ENCODE measurements around the gene ATXN1.

ATXN1 gene

GRCh38 chr6:16498237-16498636, 263.0 kb downstream of the ATXN1 start:
- no peak for DNase-seq (ENCODE audit: low spot score)

- peak; percentile 50 for DNase-seq (ENCODE audit: low spot score)
These were observed 264.1 kb downstream of the ATXN1 start for GRCh38 chr6:16496991-16497801.

GRCh38 chr6:16496210-16496609, 265.1 kb downstream of the ATXN1 start:
- no peak for DNase-seq (ENCODE audit: low spot score)

GRCh38 chr6:16494793-16495192, 266.5 kb downstream of the ATXN1 start:
- no peak for DNase-seq (ENCODE audit: low spot score)

GRCh38 chr6:16493802-16494201, 267.5 kb downstream of the ATXN1 start:
- no peak for DNase-seq (ENCODE audit: low spot score)

DNA sequence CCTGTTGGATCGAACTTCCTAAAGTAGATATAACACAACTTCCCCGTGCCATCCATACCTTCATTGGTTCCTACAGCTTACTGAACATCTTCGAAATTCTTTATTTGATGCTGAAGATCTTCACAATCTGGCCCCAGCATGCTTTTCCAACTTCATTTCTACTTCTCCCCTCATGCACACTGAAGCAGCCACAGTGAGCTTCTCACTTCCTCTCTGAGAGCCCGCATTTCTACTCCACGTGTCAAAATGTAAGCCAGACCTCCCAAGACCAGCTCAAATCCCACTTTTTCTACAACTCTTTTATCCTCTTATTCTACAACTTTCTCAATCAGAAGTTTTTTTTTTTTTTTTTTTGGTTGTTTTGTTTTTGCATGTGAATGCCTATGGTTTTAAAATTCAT, 268.1 kb downstream of the ATXN1 start:
- no peak for DNase-seq (ENCODE audit: low spot score)

- DNase-seq (ENCODE audit: low spot score), result no peak
These were observed 269.5 kb downstream of the ATXN1 start for GRCh38 chr6:16491666-16492313.

DNA sequence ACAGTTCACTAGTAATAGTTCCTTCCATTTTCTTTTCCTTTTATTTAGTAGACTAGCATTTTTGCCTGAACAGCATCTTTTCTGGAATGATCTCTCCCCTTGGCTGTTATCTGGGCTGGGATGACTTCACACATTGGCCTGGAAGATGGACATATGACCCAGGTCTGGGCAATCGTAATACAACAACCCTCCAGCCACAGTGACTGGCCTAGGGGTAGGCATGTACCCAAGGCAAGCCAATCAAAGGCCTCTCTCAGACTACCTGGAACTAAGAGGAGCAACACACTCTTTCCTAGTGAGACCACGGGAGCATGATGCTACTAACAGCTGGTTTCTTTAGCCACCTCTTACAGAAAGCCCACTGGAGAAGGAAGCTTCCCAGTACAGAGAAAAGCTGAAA, 270.6 kb downstream of the ATXN1 start:
- DNase-seq (ENCODE audit: low spot score), result no peak

DNA sequence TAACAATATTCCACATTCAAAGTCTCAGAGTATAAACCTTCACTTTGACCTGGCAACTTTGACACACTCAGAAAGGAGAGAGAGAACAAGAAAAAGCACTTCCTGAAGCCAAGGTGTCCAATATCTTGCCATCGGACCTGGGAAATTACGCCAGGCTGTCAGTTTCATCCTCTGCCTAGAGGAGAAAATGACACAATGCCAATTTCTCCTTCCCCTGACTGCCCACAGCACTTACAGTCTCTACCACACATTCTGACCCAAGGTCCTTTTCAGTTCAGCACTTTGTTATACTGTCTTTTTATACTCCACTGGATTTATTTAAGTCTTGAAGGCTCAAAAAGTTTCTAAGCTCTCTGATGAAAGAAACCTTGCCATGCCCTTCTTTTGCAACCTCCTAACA, 272.4 kb downstream of the ATXN1 start:
- DNase-seq (ENCODE audit: low spot score), result no peak

DNA sequence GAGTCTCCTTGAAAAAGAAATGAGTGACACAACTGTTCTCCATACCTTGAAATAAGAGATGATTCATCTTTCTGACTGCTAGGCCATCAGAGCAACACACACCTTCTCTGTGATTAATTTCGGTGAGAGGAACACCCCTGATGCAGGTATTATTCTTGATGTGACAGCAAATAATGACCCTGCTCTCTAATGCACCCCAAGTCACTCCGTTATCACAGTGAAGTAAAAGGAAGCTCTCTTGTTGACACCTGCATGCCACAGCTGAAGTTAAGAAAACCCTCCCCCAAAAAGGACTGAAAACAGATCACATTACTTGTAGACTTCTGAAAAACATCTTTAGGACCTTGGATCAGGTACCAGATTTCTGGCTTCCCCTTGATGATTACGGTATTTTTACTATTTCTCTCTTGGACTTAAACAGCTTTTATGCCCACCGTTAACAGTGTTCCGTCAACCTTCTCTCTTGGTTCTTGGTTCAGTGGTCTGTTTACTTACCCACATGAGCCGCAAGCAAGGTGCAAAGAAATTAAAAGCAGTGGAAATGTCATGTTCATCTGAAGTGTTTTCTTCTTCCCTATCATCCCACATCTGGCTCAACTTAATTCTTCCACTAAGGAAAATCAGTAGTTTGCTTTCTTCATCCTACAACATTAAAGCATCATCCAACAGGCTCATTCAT, 273.1 kb downstream of the ATXN1 start:
- no peak for DNase-seq (ENCODE audit: low spot score)

DNA sequence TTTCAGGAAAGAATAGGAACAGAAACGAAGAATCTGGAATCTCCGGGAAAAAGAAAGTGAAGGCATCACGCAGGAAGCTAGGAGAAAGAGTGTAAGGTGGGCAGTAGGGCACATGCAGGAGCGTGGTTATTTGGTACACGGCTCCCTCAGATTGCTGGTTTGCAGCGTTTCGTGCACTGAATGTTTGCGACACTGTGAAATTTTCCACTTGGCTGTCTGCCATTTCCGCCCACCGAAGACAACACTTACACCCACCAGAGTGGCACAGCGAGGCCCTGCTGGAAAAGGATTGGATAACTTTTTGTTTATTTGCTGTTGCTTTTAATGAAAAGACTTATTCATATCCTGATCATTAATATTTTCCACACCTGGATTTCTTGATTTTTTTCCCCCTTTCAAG, 274.6 kb downstream of the ATXN1 start:
- no peak for DNase-seq (ENCODE audit: low spot score)

GRCh38 chr6:16483315-16483875, 277.9 kb downstream of the ATXN1 start:
- no peak for DNase-seq (ENCODE audit: low spot score)

DNA sequence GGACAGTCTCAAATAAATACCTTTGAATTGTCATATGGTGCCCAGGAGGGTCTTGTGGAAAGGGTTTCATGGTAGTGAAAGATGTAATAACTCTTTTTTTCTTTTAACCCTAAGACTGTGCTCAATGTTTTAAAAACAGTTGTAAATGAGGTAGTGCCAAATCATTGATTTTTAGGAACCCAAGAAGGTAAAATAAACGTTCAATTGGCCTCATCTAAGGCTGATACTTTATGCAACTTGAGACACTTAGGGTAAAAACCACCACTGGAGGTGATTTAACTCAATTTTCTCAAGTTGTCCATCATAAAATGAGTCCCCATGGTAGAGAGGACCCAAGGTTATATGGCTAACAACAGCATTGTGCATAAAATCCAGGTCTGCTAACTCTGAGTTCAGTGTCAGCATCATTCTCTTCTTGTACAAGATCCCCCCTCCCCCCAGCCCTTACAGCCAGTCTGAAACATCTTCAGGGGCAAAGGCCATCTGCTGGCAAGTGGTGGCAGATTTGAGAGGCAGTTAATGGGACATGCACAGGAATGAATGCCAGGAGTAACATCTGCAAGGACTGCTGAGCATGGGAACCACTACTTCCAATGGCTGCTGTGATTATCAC, 278.5 kb downstream of the ATXN1 start:
- no peak for DNase-seq (ENCODE audit: low spot score)

DNA sequence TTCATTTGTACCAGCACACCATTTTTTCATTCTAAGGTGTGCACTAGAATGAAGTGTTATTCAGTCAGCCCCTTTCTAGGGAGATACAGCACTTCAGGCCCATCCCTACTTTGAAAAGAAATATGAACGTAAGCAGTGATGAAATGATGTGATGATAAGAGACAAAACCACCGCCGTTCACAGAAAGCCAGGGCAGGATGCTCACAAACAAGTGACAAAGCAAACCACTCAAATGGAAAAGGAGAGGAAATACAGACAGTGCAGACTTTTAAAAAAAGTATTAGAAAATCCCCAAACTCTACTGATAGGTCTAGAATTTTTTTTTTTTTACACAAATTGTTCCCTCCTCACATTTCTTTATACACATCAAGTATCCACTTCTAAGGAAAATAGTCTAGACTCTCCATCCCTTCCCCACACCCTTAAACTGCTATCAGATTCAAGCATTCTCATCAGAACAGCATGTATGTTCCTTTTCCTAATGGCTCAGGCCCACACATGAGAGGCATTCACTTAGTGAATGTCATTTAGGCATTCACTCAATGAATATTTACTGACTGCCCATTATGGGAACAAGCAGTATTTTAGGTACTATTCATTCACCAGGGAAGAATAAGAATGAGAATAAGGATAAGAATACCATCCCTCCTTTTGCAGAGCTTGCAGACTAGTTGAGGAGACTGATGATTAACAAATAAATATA, 279.4 kb downstream of the ATXN1 start:
- no peak for DNase-seq (ENCODE audit: low spot score)

GRCh38 chr6:16480763-16481560, 280.3 kb downstream of the ATXN1 start:
- no peak for DNase-seq (ENCODE audit: low spot score)

DNA sequence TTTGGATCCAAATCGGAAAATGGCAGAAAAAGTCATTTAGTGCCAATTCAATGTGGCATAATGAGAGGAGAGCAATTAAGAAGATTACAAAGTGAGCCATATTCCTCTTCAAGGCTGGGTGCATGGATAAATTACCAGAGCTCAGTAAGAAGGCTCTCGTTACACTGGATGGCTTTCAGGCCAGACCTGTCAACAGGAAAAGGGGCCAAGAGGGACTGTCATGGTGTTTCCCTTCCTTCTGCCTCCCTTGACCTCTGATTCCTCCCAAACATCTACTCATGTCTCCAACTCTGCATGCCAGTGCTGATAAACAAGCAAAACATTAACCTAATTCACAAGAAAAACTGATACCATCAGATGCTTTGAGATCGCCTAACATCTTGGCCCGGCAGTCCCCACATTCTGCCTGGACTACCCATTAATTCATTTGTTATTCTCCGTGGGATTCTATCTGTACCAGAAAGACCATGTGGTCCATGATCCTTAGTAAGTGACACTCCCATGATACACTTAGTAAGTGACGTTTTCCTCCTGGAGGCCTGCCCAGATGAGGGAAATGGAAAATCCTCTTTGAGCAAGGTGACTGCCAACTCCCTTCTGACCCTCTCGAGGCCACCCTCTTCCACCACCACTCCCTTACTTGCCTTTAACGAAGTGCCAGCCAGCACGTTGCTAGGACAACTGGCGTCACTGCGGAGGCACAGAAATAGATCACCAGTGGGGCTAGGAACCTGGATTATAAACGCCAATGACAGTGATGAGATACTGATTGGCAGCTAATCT, 283.7 kb downstream of the ATXN1 start:
- no peak for DNase-seq (ENCODE audit: low spot score)

- no peak for DNase-seq (ENCODE audit: low spot score)
These were observed 284.4 kb downstream of the ATXN1 start for GRCh38 chr6:16476861-16477260.

DNA sequence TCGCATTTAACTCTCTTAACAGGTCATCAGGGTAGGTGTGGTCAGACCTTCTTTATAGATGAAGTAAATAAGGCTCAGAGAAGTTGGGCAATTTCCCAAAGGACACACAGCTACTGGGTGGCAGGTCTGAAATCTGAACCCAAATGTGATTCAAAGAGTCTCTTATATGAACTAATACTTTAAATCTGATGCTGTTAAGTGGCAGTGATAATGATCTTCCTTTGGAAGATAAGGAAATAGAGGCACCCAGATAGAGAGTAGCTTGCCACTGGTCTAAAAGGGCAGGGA, 285.8 kb downstream of the ATXN1 start:
- DNase-seq (ENCODE audit: low spot score), result no peak

GRCh38 chr6:16474772-16475493, 286.3 kb downstream of the ATXN1 start:
- no peak for DNase-seq (ENCODE audit: low spot score)
